ENCODE measurements around the gene FOXA2.

- TF ChIP-seq CTCF (IDR thresholded peaks at IDR 0.05) (no peak), POLR2AphosphoS5 (IDR thresholded peaks at IDR 0.05) (no peak), POLR2A (IDR thresholded peaks at IDR 0.05) (no peak)
Observed at GRCh38 chr20:22535483-22535882, 48.9 kb downstream of the FOXA2 start.

All from prostate gland (tissue), 2 donors.